Activated naive CD8-positive, alpha-beta T cell treated with anti-CD3 and anti-CD28 coated beads, Interleukin-2, amount 10 ng/mL, durations not matched to agents 7 days and 5 days (primary cell): ENCODE measurements around the gene DPH3. TPM values are rescaled to one million over a fixed set of nuclear protein-coding genes. Genes with fewer than 3 reads are reported as not detected.

Experiments used
- ATAC-seq: fragments of 150-1000 bp; cut with Tn5 transposase; one replicate; pipeline ENCODE4 v1.10.0; 2021; ENCODE audit warnings: low read depth, moderate library complexity
- POLR2A ChIA-PET: fragments of 350-600 bp; sonication (Branson Sonifier 250); formaldehyde crosslinking; loops from one replicate; lab custom pipeline; 2021; ENCODE audit warnings: antibody characterized with exemption; lab: Charles Lee
- DNase-seq: peaks from one replicate; pipeline ENCODE4 v3.0.0; 2021
- H3K27ac Mint-ChIP-seq: one replicate; pipeline ENCODE4 v1.8.0; 2022; ENCODE audit warnings: mild to moderate bottlenecking, mixed read lengths
- H3K27me3 Mint-ChIP-seq: one replicate; pipeline ENCODE4 v1.8.0; 2022; ENCODE audit warnings: mild to moderate bottlenecking, moderate library complexity, mixed read lengths
- H3K36me3 Mint-ChIP-seq: one replicate; pipeline ENCODE4 v1.8.0; 2021; ENCODE audit warnings: mild to moderate bottlenecking, mixed read lengths
- H3K4me1 Mint-ChIP-seq: one replicate; pipeline ENCODE4 v1.8.0; 2021; ENCODE audit warnings: mixed read lengths
- H3K4me3 Mint-ChIP-seq: one replicate; pipeline ENCODE4 v1.8.0; 2022; ENCODE audit warnings: mild to moderate bottlenecking, moderate library complexity, mixed read lengths
- H3K9me3 Mint-ChIP-seq: one replicate; pipeline ENCODE4 v1.8.0; 2021; ENCODE audit warnings: mixed read lengths
- total RNA-seq, 2 experiments: library from RNA; stranded (reverse); gene quantifications; one replicate each; pipeline ENCODE4 v1.2.3, GENCODE V29; 2021

Gene DPH3
- total RNA-seq, 2 experiments from 2014 or later, result 12.1 to 14.9 TPM

- POLR2A ChIA-PET, result no interaction called here
- H3K27ac Mint-ChIP-seq, result no peak overlapping the region
These were observed 30.9 kb downstream of the DPH3 start for GRCh38 chr3:16233806-16234205.

DNA sequence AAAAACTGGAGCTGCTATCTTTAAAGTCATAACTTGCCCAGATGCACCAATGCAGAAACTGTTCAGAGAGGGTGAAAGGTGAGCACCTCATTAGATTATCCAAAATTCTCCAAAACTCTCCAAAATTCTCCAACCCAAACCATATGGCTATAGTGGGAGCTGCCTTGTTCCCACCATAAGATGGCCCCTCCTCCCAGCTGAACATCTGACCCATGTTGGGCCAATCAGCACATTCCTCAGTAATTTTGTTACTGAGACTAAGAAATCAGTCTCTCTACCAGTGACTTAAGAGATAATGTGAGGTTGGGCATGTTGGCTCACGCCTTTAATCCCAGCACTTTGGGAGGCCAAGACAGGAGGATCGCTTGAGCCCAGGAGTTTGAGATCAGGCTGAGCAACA, 32.8 kb downstream of the DPH3 start:
- Mint-ChIP-seq H3K27me3 (peaks cover 12% of the 10 kb centered on the region), H3K4me3 (no peak overlapping the region), H3K4me1 (no peaks in the 10 kb centered on the region), H3K9me3 (no peaks in the 10 kb centered on the region), H3K36me3 (no peaks in the 10 kb centered on the region), H3K27ac (no peak overlapping the region)
- DNase-seq (no peak), ATAC-seq (no peak)
- POLR2A ChIA-PET, result no interaction called here

More at GRCh38 chr3:16233806-16234205, 30.9 kb downstream of the DPH3 start:
- H3K4me3 Mint-ChIP-seq, result no peak overlapping the region
- H3K4me1 Mint-ChIP-seq, result no peaks in the 10 kb centered on the region
- no peak for ATAC-seq
- H3K9me3 Mint-ChIP-seq, result no peaks in the 10 kb centered on the region
- H3K36me3 Mint-ChIP-seq, result no peaks in the 10 kb centered on the region
- DNase-seq, result no peak
- peaks cover 14% of the 10 kb centered on the region for H3K27me3 Mint-ChIP-seq

GRCh38 chr3:16229681-16230080, 35.1 kb downstream of the DPH3 start:
- Mint-ChIP-seq H3K27ac (no peak overlapping the region), H3K9me3 (peaks cover 2% of the 10 kb centered on the region), H3K36me3 (no peaks in the 10 kb centered on the region), H3K4me1 (no peaks in the 10 kb centered on the region), H3K4me3 (no peak overlapping the region), H3K27me3 (peaks cover 12% of the 10 kb centered on the region)
- DNase-seq (no peak), ATAC-seq (no peak)
- POLR2A ChIA-PET, result no interaction called here

DNA sequence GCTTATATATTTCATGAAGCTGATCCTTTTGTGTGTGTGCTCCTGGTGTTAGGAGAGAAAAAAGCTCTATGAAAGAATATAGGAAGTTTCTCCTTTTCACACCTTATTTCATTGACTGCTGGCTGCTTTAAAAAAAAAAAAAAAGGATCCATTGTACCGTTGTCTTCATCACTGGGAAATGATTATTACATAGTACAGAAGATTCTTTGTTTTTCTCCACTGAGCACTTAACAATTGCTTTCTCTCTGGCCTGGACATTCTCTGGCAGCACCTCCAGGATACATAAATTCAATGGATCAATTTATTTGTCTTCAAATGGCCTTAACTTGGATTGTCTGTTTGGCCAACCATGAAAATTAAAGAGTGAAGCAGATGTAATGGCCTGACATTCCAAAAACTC, 37.2 kb downstream of the DPH3 start:
- H3K9me3 Mint-ChIP-seq, result peaks cover 2% of the 10 kb centered on the region
- peaks cover 2% of the 10 kb centered on the region for H3K4me1 Mint-ChIP-seq
- ATAC-seq (no peak), DNase-seq (no peak)
- no peak overlapping the region for H3K4me3 Mint-ChIP-seq
- no peak overlapping the region for H3K27ac Mint-ChIP-seq
- H3K36me3 Mint-ChIP-seq, result no peaks in the 10 kb centered on the region
- peaks cover 8% of the 10 kb centered on the region for H3K27me3 Mint-ChIP-seq
- POLR2A ChIA-PET, result no interaction called here

- POLR2A ChIA-PET, result interaction anchor here (0.7 kb wide), 1 partner anchor 1291 kb away, joined by 5 read pairs; no protein-coding TSS in a partner anchor
- Mint-ChIP-seq H3K4me1 (peaks cover 2% of the 10 kb centered on the region), H3K4me3 (no peak overlapping the region), H3K36me3 (no peaks in the 10 kb centered on the region), H3K9me3 (peaks cover 2% of the 10 kb centered on the region), H3K27ac (no peak overlapping the region), H3K27me3 (no peaks in the 10 kb centered on the region)
- ATAC-seq, result no peak
- DNase-seq, result no peak
These were observed 40.4 kb downstream of the DPH3 start for GRCh38 chr3:16224325-16224724.

DNA sequence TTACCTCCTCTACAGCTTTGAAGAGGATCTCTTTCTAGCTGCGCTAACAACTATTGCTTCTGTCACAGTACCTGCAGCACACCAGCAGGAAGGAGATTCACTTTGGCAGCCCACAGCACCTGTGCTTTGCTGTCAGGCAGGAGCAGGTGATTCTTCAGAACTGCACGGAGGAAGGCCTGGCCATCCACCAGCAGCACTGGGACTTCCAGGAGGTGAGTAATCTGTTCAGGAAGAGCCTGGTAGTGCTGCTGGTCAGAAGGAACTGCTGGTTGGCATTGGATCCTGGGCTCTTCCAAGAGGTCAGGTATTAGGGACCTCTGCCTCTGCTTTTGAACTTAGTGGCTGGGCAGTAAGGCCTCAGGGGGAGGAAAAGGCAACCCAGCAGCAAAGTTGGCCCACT, 42.2 kb downstream of the DPH3 start:
- Mint-ChIP-seq H3K9me3 (peaks cover 2% of the 10 kb centered on the region), H3K27me3 (peaks cover 7% of the 10 kb centered on the region), H3K27ac (no peak overlapping the region), H3K4me3 (no peak overlapping the region), H3K36me3 (no peaks in the 10 kb centered on the region), H3K4me1 (peaks cover 2% of the 10 kb centered on the region)
- POLR2A ChIA-PET, result no interaction called here
- ATAC-seq (no peak), DNase-seq (no peak)

DNA sequence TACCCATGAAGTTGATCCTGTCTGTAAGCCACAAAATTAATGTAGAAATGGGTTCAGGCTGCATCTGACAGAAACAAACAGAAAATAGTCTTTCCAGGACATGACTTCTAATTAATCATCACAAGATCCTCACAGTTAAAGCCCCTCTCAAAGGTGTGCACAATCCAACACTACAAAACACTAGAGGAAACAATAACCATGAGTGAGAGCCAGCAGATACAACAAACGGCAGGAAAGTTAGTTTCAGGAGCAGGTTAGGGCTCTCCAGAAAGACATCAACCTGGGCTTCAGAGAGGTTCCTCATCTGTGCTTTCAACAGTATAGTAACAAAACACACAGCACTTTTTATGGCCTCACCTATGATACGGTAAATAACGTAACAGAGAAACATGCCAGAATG, 42.8 kb downstream of the DPH3 start:
- H3K4me1 Mint-ChIP-seq, result peaks cover 2% of the 10 kb centered on the region
- no peak for DNase-seq
- POLR2A ChIA-PET, result no interaction called here
- no peaks in the 10 kb centered on the region for H3K36me3 Mint-ChIP-seq
- peaks cover 10% of the 10 kb centered on the region for H3K27me3 Mint-ChIP-seq
- no peak for ATAC-seq
- H3K9me3 Mint-ChIP-seq, result peaks cover 2% of the 10 kb centered on the region
- no peak overlapping the region for H3K27ac Mint-ChIP-seq
- no peak overlapping the region for H3K4me3 Mint-ChIP-seq

DNA sequence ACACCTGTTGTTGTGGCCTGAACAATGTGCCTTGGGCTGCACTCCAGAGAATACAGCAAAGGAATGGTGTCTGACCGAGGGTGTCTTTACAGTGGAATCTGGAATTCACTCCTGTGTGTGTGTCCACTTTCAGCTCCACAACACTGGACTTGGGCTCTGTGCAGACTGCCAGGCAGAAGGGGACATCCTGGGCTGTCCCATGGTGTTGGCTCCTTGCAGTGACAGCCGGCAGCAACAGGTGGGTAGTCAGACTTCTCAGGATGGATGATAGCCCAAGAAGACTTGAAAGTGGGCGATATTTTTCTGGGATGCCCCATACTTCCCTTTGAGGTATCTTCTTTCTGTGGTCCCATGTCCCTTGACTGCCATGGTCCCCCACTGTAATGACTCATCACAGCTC, 45.0 kb downstream of the DPH3 start:
- Mint-ChIP-seq H3K4me1 (peaks cover 2% of the 10 kb centered on the region), H3K27ac (no peak overlapping the region), H3K9me3 (no peaks in the 10 kb centered on the region), H3K27me3 (peaks cover 11% of the 10 kb centered on the region), H3K4me3 (no peak overlapping the region), H3K36me3 (no peaks in the 10 kb centered on the region)
- ATAC-seq (no peak), DNase-seq (no peak)
- POLR2A ChIA-PET, result no interaction called here

GRCh38 chr3:16216373-16216935, 48.3 kb downstream of the DPH3 start:
- H3K4me3 Mint-ChIP-seq, result no peak overlapping the region
- H3K36me3 Mint-ChIP-seq, result no peaks in the 10 kb centered on the region
- POLR2A ChIA-PET, result no interaction called here
- peaks cover 11% of the 10 kb centered on the region for H3K27me3 Mint-ChIP-seq
- H3K4me1 Mint-ChIP-seq, result no peaks in the 10 kb centered on the region
- ATAC-seq (no peak), DNase-seq (no peak)
- H3K27ac Mint-ChIP-seq, result no peak overlapping the region
- no peaks in the 10 kb centered on the region for H3K9me3 Mint-ChIP-seq

DNA sequence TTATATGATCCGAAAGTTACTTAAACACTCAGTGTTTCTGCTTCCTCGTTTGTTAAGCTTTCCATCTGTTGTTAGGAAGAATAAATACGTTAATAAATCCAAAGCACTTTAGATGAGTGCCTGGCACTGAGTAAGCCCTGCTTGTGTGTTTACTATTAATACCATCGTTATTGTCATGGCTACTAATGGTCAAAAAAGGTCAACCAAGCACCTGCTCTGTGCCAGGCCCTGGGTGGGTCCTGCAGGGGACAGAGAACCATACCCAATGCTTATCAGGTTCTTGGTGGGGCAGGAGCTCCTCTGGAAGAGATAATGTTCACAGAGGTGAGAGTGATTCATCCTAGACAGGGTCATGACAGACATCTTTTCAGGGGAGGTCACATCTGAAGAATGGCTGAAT, 50.4 kb downstream of the DPH3 start:
- Mint-ChIP-seq H3K4me3 (no peak overlapping the region), H3K4me1 (no peaks in the 10 kb centered on the region), H3K27ac (no peak overlapping the region), H3K9me3 (no peaks in the 10 kb centered on the region), H3K27me3 (peaks cover 11% of the 10 kb centered on the region), H3K36me3 (no peaks in the 10 kb centered on the region)
- POLR2A ChIA-PET, result no interaction called here
- DNase-seq (no peak), ATAC-seq (no peak)

GRCh38 chr3:16211176-16211904, 53.4 kb downstream of the DPH3 start:
- no peak for ATAC-seq

More at GRCh38 chr3:16211176-16211904, 53.4 kb downstream of the DPH3 start:
- no peak for DNase-seq
- H3K36me3 Mint-ChIP-seq, result no peaks in the 10 kb centered on the region
- H3K27ac Mint-ChIP-seq, result no peak overlapping the region
- H3K9me3 Mint-ChIP-seq, result no peaks in the 10 kb centered on the region
- H3K27me3 Mint-ChIP-seq, result peaks cover 2% of the 10 kb centered on the region
- POLR2A ChIA-PET, result no interaction called here
- no peak overlapping the region for H3K4me3 Mint-ChIP-seq
- H3K4me1 Mint-ChIP-seq, result no peaks in the 10 kb centered on the region

Other genes with a start within 250 kb of the DPH3 start
- not detected for gene GALNT15, start 90.3 kb downstream of the DPH3 start, total RNA-seq
- 10 to 100 TPM; 76.8 to 77.1 TPM for gene OXNAD1, start 269 bp upstream of the DPH3 start, total RNA-seq
- 10 to 100 TPM; 64.4 to 66.7 TPM for gene RFTN1, start 248.8 kb upstream of the DPH3 start, total RNA-seq